Eye (tissue), 1 donor: ENCODE results near the gene CRY2.

Experiments
- DNase-seq: peaks from one replicate; pipeline ENCODE4 v3.0.0-alpha.2; 2015

CRY2 gene

GRCh38 chr11:45919806-45920530 is 72.7 kb downstream of the CRY2 start:
- no peak for DNase-seq

- DNase-seq, result no peak
These were observed 73.5 kb downstream of the CRY2 start for GRCh38 chr11:45920531-45921477.

- DNase-seq, result peak; percentile 67
These were observed 74.5 kb downstream of the CRY2 start for GRCh38 chr11:45921561-45922424.

- peak; percentile 40 for DNase-seq
These were observed 75.3 kb downstream of the CRY2 start, which contains the start of gene LARGE2 for GRCh38 chr11:45922425-45923082. LARGE2 (plus strand) TSS chr11:45922656; CDS start chr11:45922883, 227 bp downstream.

- DNase-seq, result no peak
These were observed 77.0 kb downstream of the CRY2 start for GRCh38 chr11:45924036-45924915.

- DNase-seq, result no peak
These were observed 77.7 kb downstream of the CRY2 start for GRCh38 chr11:45924927-45925326.

GRCh38 chr11:45925550-45925949 is 78.3 kb downstream of the CRY2 start:
- no peak for DNase-seq

- DNase-seq, result no peak
These were observed 78.7 kb downstream of the CRY2 start for GRCh38 chr11:45926001-45926401.

- no peak for DNase-seq
These were observed 79.5 kb downstream of the CRY2 start for GRCh38 chr11:45926536-45927331.

- DNase-seq, result no peak
These were observed 80.0 kb downstream of the CRY2 start for GRCh38 chr11:45927332-45927683.

GRCh38 chr11:45927684-45928413 is 80.6 kb downstream of the CRY2 start:
- no peak for DNase-seq

GRCh38 chr11:45928535-45929215 is 81.4 kb downstream of the CRY2 start:
- DNase-seq, result no peak

- DNase-seq, result no peak
These were observed 82.3 kb downstream of the CRY2 start for GRCh38 chr11:45929486-45930030.

GRCh38 chr11:45930031-45930794 is 82.9 kb downstream of the CRY2 start:
- DNase-seq, result no peak

- DNase-seq, result no peak
These were observed 83.8 kb downstream of the CRY2 start for GRCh38 chr11:45930951-45931570.

GRCh38 chr11:45931739-45932138 is 84.5 kb downstream of the CRY2 start:
- no peak for DNase-seq

GRCh38 chr11:45932217-45932616 is 84.9 kb downstream of the CRY2 start:
- no peak for DNase-seq
